ENCODE data around the gene SLC25A27.

Gene SLC25A27

GRCh38 chr6:46652232-46652602 is 558 bp upstream of the SLC25A27 start:
- H3K36me3 ChIP-seq, result peaks cover 3% of the 10 kb centered on the region; the same call in 1 of the 2 replicates
- TF ChIP-seq CTCF (IDR thresholded peaks at IDR 0.05; ENCODE audit: low read depth, low read length), result no peak
- H3K27ac ChIP-seq, result peak overlapping the region; percentile 3; the same call in 1 of the 2 replicates
- peak overlapping the region; percentile 70 for H3K4me3 ChIP-seq (ENCODE audit: low read depth, low read length)
- DNase-seq, result no peak
- H3K27me3 ChIP-seq (ENCODE audit: insufficient read depth, low read depth, severe bottlenecking), result no peaks in the 10 kb centered on the region
- H3K9me3 ChIP-seq (ENCODE audit: severe bottlenecking), result no peaks in the 10 kb centered on the region

GRCh38 chr6:46653439-46654195 is 842 bp downstream of the SLC25A27 start:
- no peak for TF ChIP-seq CTCF (IDR thresholded peaks at IDR 0.05; ENCODE audit: low read depth, low read length)
- H3K9me3 ChIP-seq (ENCODE audit: severe bottlenecking), result no peaks in the 10 kb centered on the region
- H3K4me3 ChIP-seq (ENCODE audit: low read depth, low read length), result peak overlapping the region; percentile 70
- H3K36me3 ChIP-seq, result peaks cover 3% of the 10 kb centered on the region; the same call in 1 of the 2 replicates
- H3K27me3 ChIP-seq (ENCODE audit: insufficient read depth, low read depth, severe bottlenecking), result no peaks in the 10 kb centered on the region
- H3K27ac ChIP-seq, result peak overlapping the region; percentile 62
- DNase-seq, result peak; percentile 69

GRCh38 chr6:46655803-46656202 is 3.0 kb downstream of the SLC25A27 start:
- Histone ChIP-seq H3K4me3 (ENCODE audit: low read depth, low read length) (no peak overlapping the region), H3K27ac (no peak overlapping the region), H3K36me3 (peaks cover 3% of the 10 kb centered on the region; the same call in 1 of the 2 replicates), H3K9me3 (ENCODE audit: severe bottlenecking) (no peaks in the 10 kb centered on the region), H3K27me3 (ENCODE audit: insufficient read depth, low read depth, severe bottlenecking) (no peaks in the 10 kb centered on the region)
- TF ChIP-seq CTCF (IDR thresholded peaks at IDR 0.05; ENCODE audit: low read depth, low read length), result peak; percentile 76
- peak; percentile 57 for DNase-seq

GRCh38 chr6:46657642-46658041 is 4.9 kb downstream of the SLC25A27 start:
- DNase-seq, result no peak
- H3K27me3 ChIP-seq (ENCODE audit: insufficient read depth, low read depth, severe bottlenecking), result no peaks in the 10 kb centered on the region
- no peaks in the 10 kb centered on the region for H3K9me3 ChIP-seq (ENCODE audit: severe bottlenecking)
- H3K27ac ChIP-seq, result no peak overlapping the region
- H3K36me3 ChIP-seq, result peaks cover 3% of the 10 kb centered on the region; the same call in 1 of the 2 replicates
- no peak overlapping the region for H3K4me3 ChIP-seq (ENCODE audit: low read depth, low read length)
- TF ChIP-seq CTCF (IDR thresholded peaks at IDR 0.05; ENCODE audit: low read depth, low read length), result no peak

- no peaks in the 10 kb centered on the region for H3K36me3 ChIP-seq
- no peaks in the 10 kb centered on the region for H3K9me3 ChIP-seq (ENCODE audit: severe bottlenecking)
- no peak overlapping the region for H3K27ac ChIP-seq
- H3K27me3 ChIP-seq (ENCODE audit: insufficient read depth, low read depth, severe bottlenecking), result no peaks in the 10 kb centered on the region
- no peak for DNase-seq
- no peak for TF ChIP-seq CTCF (IDR thresholded peaks at IDR 0.05; ENCODE audit: low read depth, low read length)
- H3K4me3 ChIP-seq (ENCODE audit: low read depth, low read length), result no peak overlapping the region
Observed at GRCh38 chr6:46661483-46661882, 8.7 kb downstream of the SLC25A27 start.

Data from WERI-Rb-1 (cell line).